GM12873 (cell line): ENCODE data around the gene KLF5.

Source experiments
- TF ChIP-seq, protein P1 (sequence below): IDR thresholded peaks from 2 replicates; pipeline ENCODE4 v1.5.1; 2012; ENCODE audit warnings: low read depth, mild to moderate bottlenecking, moderate library complexity, low read length, control low read depth; ENCODE audit not compliant: insufficient read depth; ENCODE audit errors: missing control alignments

The KLF5 gene

DNA sequence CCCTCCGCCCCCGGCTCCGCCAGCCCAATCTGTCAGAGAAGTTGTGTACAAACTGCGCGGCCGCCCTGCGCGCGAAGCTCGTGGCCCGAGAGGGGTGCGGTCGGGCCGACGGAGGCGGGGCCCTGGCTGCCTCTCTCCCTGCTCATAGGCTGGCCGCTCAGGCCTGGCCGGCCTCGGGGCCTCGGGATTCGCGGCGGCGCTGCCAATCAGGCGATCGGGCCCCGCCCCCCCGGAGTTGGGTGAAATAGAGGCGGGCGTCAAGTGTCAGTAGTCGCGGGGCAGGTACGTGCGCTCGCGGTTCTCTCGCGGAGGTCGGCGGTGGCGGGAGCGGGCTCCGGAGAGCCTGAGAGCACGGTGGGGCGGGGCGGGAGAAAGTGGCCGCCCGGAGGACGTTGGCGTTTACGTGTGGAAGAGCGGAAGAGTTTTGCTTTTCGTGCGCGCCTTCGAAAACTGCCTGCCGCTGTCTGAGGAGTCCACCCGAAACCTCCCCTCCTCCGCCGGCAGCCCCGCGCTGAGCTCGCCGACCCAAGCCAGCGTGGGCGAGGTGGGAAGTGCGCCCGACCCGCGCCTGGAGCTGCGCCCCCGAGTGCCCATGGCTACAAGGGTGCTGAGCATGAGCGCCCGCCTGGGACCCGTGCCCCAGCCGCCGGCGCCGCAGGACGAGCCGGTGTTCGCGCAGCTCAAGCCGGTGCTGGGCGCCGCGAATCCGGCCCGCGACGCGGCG, at the start of gene KLF5:
TSS of gene KLF5 (plus strand) at position 270 of the 724 bp plus-strand sequence. CDS start at position 593, 323 bp downstream.
- TF ChIP-seq, protein P1, sequence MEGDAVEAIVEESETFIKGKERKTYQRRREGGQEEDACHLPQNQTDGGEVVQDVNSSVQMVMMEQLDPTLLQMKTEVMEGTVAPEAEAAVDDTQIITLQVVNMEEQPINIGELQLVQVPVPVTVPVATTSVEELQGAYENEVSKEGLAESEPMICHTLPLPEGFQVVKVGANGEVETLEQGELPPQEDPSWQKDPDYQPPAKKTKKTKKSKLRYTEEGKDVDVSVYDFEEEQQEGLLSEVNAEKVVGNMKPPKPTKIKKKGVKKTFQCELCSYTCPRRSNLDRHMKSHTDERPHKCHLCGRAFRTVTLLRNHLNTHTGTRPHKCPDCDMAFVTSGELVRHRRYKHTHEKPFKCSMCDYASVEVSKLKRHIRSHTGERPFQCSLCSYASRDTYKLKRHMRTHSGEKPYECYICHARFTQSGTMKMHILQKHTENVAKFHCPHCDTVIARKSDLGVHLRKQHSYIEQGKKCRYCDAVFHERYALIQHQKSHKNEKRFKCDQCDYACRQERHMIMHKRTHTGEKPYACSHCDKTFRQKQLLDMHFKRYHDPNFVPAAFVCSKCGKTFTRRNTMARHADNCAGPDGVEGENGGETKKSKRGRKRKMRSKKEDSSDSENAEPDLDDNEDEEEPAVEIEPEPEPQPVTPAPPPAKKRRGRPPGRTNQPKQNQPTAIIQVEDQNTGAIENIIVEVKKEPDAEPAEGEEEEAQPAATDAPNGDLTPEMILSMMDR, result no peak

DNA sequence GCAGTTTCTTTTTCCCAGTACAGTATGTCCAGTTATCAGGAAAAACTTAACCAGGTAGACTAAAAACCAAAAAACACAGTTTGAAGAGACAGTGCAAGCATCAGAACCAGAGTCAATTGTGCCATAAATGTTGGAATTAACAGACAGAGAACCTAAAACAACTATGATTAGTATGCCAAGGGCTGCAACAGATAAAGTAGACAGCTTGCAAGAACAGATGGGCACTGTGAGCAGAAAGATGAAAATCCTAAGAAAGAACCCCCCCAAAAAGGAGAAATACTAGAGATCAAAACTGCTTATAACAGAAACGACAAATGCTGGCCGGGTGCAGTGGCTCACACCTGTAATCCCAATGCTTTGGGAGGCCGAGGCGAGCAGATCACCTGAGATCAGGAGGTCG, 47.1 kb upstream of the KLF5 start:
- TF ChIP-seq, protein P1, result no peak

DNA sequence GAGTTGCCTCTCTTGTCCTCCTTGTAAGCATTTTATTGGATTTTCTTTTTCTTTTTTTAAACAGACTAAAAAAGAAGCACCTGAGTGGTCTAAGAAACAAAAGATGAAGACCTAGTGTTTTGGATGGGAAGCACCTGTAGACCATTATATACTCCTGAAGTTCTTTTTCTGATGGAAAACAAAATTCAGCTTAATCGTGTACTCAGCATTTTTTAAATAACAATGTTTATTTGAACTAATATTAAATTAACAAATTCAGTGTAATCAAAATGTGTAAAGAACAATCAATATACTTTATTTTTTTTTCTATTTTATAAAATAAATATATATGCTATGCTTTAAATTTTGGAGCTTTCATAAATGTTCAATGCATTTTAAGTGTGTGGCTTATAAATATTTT, 43.0 kb upstream of the KLF5 start:
- TF ChIP-seq, protein P1, result no peak

DNA sequence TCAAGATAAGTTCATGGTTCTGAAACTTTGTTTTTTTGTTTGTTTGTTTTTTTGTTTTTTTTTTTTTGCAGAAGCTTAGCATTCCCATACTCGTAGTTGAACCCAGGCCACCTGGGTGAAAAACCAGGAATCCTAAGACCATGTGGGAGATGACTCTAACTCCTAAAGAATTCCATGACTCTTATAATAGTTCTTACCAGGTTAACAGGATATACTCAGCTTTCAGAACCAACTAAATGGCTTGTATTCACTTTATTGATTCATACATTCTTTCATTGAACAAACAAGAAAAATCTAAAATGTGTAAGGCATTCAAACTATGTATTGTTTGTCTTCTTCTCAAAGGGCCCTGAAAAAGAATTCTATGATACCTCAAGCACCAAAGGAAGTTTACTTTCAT, 40.5 kb upstream of the KLF5 start:
- TF ChIP-seq, protein P1, result no peak

DNA sequence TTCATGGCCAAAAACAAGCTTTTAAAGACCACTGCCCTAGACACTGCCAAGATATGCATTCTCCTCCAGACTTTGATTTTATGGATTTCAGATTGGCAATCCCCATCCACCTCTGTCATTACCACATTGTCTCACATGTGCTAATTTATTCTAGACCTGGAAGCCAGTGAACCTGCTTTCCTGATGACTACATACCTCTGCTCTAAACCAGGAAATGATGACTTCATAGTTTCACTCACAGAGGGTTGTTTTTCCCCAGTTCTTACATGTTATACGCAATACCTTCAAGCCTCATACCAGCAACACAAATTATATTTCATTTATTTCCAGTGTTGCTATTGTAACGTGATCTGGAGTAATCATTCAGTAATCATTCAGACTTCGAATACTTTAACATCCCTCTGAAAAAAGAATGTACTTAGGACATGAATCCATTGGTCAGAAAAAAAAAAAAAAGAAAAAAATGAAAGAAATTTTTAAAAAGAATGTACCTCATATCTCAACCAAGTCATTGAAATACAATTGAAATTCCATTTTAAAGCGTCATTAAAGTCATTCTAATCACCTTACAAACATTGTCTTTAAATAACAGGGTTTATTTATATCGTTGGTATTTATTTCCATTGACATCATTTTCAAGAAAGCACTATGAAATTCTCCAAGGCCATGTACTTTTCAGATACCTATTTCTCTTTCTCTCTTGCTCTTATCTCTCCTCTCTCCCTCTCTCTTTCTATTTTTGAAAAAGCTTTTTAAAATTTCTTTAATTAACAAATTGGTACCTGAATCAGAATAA, 33.4 kb upstream of the KLF5 start:
- TF ChIP-seq, protein P1, result no peak

DNA sequence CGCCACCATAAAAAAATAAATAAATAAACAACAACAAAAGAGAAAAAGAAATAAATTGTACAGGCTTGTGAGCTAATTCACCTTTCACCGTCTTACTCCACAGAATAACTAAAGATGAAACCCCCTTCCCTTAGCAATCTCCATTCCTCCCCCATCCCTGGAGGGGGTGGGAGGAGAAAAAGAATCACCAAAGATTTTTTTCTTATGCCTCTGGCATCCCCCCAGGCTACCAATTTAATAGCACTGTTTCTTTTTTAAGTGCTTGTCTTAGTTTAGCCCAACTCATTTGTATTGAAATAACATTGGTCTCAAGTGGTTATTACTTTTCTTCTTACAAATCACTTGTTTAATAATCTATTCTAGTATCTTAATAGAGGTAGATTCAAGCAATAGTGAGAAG, 23.9 kb upstream of the KLF5 start:
- TF ChIP-seq, protein P1, result no peak

DNA sequence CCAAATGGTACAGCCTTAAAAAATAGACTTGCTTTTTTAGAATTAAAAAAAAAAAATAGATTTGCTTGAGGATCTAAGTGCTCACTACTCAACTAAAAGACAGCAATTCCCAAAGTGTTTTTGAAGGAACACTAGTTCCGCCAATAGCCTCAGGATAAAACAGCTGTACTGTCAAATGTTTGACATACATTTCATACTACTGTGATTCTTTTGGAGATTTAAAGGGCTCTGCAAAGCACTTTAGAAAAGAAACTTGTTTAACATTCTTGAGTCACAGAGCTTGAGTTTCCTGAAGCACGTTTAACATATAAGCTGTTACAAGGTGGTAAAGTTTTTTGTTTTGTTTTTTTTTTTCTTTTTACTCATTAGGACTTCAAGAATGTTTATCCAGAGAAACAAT, 23.1 kb upstream of the KLF5 start:
- TF ChIP-seq, protein P1, result no peak
